Measurements from ENCODE around the gene CLNK.

Gene CLNK

GRCh38 chr4:10606483-10607155 lies 77.9 kb downstream of the CLNK start:
- H3K36me3 ChIP-seq (ENCODE audit: insufficient read depth, low read length) = no peaks in the 10 kb centered on the region
- no peaks in the 10 kb centered on the region for H3K9me3 ChIP-seq (ENCODE audit: low read length)
- H3K27me3 ChIP-seq (ENCODE audit: control insufficient read depth in 1 of 2, insufficient read depth in 2 of 2, low read length in 2 of 2) = no peaks in the 10 kb centered on the region
- no peak overlapping the region for H3K4me3 ChIP-seq (ENCODE audit: low read depth in 1 of 2, low read length in 2 of 2)
- H3K9ac ChIP-seq (ENCODE audit: low read length) = no peak overlapping the region
- no peak overlapping the region for H3K27ac ChIP-seq (ENCODE audit: low read depth, low read length)
- H3K4me1 ChIP-seq (ENCODE audit: insufficient read depth, low read length) = no peaks in the 10 kb centered on the region

GRCh38 chr4:10605746-10606482 lies 78.7 kb downstream of the CLNK start:
- Histone ChIP-seq H3K36me3 (ENCODE audit: insufficient read depth, low read length) (no peaks in the 10 kb centered on the region), H3K9ac (ENCODE audit: low read length) (no peak overlapping the region), H3K27ac (ENCODE audit: low read depth, low read length) (no peak overlapping the region), H3K4me1 (ENCODE audit: insufficient read depth, low read length) (no peaks in the 10 kb centered on the region), H3K27me3 (ENCODE audit: control insufficient read depth in 1 of 2, insufficient read depth in 2 of 2, low read length in 2 of 2) (no peaks in the 10 kb centered on the region), H3K9me3 (ENCODE audit: low read length) (no peaks in the 10 kb centered on the region), H3K4me3 (ENCODE audit: low read depth in 1 of 2, low read length in 2 of 2) (no peak overlapping the region)

- no peaks in the 10 kb centered on the region for H3K9me3 ChIP-seq (ENCODE audit: low read length)
Observed at GRCh38 chr4:10605031-10605430, 79.5 kb downstream of the CLNK start.

GRCh38 chr4:10599574-10599973 lies 85.0 kb downstream of the CLNK start:
- Histone ChIP-seq H3K27me3 (ENCODE audit: control insufficient read depth in 1 of 2, insufficient read depth in 2 of 2, low read length in 2 of 2) (no peaks in the 10 kb centered on the region), H3K9ac (ENCODE audit: low read length) (no peak overlapping the region), H3K4me3 (ENCODE audit: low read depth in 1 of 2, low read length in 2 of 2) (no peak overlapping the region), H3K9me3 (ENCODE audit: low read length) (no peaks in the 10 kb centered on the region), H3K36me3 (ENCODE audit: insufficient read depth, low read length) (no peaks in the 10 kb centered on the region), H3K4me1 (ENCODE audit: insufficient read depth, low read length) (no peaks in the 10 kb centered on the region), H3K27ac (ENCODE audit: low read depth, low read length) (no peak overlapping the region)

More at GRCh38 chr4:10605031-10605430, 79.5 kb downstream of the CLNK start:
- no peaks in the 10 kb centered on the region for H3K36me3 ChIP-seq (ENCODE audit: insufficient read depth, low read length)
- H3K27me3 ChIP-seq (ENCODE audit: control insufficient read depth in 1 of 2, insufficient read depth in 2 of 2, low read length in 2 of 2) = no peaks in the 10 kb centered on the region
- no peak overlapping the region for H3K27ac ChIP-seq (ENCODE audit: low read depth, low read length)
- no peak overlapping the region for H3K4me3 ChIP-seq (ENCODE audit: low read depth in 1 of 2, low read length in 2 of 2)
- no peaks in the 10 kb centered on the region for H3K4me1 ChIP-seq (ENCODE audit: insufficient read depth, low read length)
- no peak overlapping the region for H3K9ac ChIP-seq (ENCODE audit: low read length)

GRCh38 chr4:10598829-10599228 lies 85.7 kb downstream of the CLNK start:
- no peak overlapping the region for H3K4me3 ChIP-seq (ENCODE audit: low read depth in 1 of 2, low read length in 2 of 2)
- no peak overlapping the region for H3K27ac ChIP-seq (ENCODE audit: low read depth, low read length)
- H3K9me3 ChIP-seq (ENCODE audit: low read length) = no peaks in the 10 kb centered on the region
- no peaks in the 10 kb centered on the region for H3K36me3 ChIP-seq (ENCODE audit: insufficient read depth, low read length)
- no peaks in the 10 kb centered on the region for H3K27me3 ChIP-seq (ENCODE audit: control insufficient read depth in 1 of 2, insufficient read depth in 2 of 2, low read length in 2 of 2)
- H3K4me1 ChIP-seq (ENCODE audit: insufficient read depth, low read length) = no peaks in the 10 kb centered on the region
- H3K9ac ChIP-seq (ENCODE audit: low read length) = no peak overlapping the region

GRCh38 chr4:10596586-10597290 lies 87.8 kb downstream of the CLNK start:
- Histone ChIP-seq H3K4me3 (ENCODE audit: low read depth in 1 of 2, low read length in 2 of 2) (no peak overlapping the region), H3K4me1 (ENCODE audit: insufficient read depth, low read length) (no peaks in the 10 kb centered on the region), H3K27me3 (ENCODE audit: control insufficient read depth in 1 of 2, insufficient read depth in 2 of 2, low read length in 2 of 2) (no peaks in the 10 kb centered on the region), H3K27ac (ENCODE audit: low read depth, low read length) (no peak overlapping the region), H3K36me3 (ENCODE audit: insufficient read depth, low read length) (no peaks in the 10 kb centered on the region), H3K9ac (ENCODE audit: low read length) (no peak overlapping the region), H3K9me3 (ENCODE audit: low read length) (no peaks in the 10 kb centered on the region)

GRCh38 chr4:10593130-10593529 lies 91.4 kb downstream of the CLNK start:
- H3K36me3 ChIP-seq (ENCODE audit: insufficient read depth, low read length) = no peaks in the 10 kb centered on the region
- H3K27ac ChIP-seq (ENCODE audit: low read depth, low read length) = no peak overlapping the region
- H3K4me1 ChIP-seq (ENCODE audit: insufficient read depth, low read length) = no peaks in the 10 kb centered on the region
- H3K9ac ChIP-seq (ENCODE audit: low read length) = no peak overlapping the region
- H3K9me3 ChIP-seq (ENCODE audit: low read length) = no peaks in the 10 kb centered on the region
- H3K27me3 ChIP-seq (ENCODE audit: control insufficient read depth in 1 of 2, insufficient read depth in 2 of 2, low read length in 2 of 2) = no peaks in the 10 kb centered on the region
- no peak overlapping the region for H3K4me3 ChIP-seq (ENCODE audit: low read depth in 1 of 2, low read length in 2 of 2)

- Histone ChIP-seq H3K9ac (ENCODE audit: low read length) (no peak overlapping the region), H3K27ac (ENCODE audit: low read depth, low read length) (no peak overlapping the region), H3K27me3 (ENCODE audit: control insufficient read depth in 1 of 2, insufficient read depth in 2 of 2, low read length in 2 of 2) (no peaks in the 10 kb centered on the region), H3K4me3 (ENCODE audit: low read depth in 1 of 2, low read length in 2 of 2) (no peak overlapping the region), H3K4me1 (ENCODE audit: insufficient read depth, low read length) (no peaks in the 10 kb centered on the region), H3K36me3 (ENCODE audit: insufficient read depth, low read length) (no peaks in the 10 kb centered on the region), H3K9me3 (ENCODE audit: low read length) (no peaks in the 10 kb centered on the region)
Observed at GRCh38 chr4:10590896-10591295, 93.7 kb downstream of the CLNK start.

- Histone ChIP-seq H3K27me3 (ENCODE audit: control insufficient read depth in 1 of 2, insufficient read depth in 2 of 2, low read length in 2 of 2) (no peaks in the 10 kb centered on the region), H3K4me1 (ENCODE audit: insufficient read depth, low read length) (no peaks in the 10 kb centered on the region), H3K9me3 (ENCODE audit: low read length) (no peaks in the 10 kb centered on the region), H3K9ac (ENCODE audit: low read length) (no peak overlapping the region), H3K4me3 (ENCODE audit: low read depth in 1 of 2, low read length in 2 of 2) (no peak overlapping the region), H3K36me3 (ENCODE audit: insufficient read depth, low read length) (no peaks in the 10 kb centered on the region), H3K27ac (ENCODE audit: low read depth, low read length) (no peak overlapping the region)
Observed at GRCh38 chr4:10589799-10590198, 94.8 kb downstream of the CLNK start.

GRCh38 chr4:10589321-10589720 lies 95.2 kb downstream of the CLNK start:
- Histone ChIP-seq H3K27me3 (ENCODE audit: control insufficient read depth in 1 of 2, insufficient read depth in 2 of 2, low read length in 2 of 2) (no peaks in the 10 kb centered on the region), H3K4me3 (ENCODE audit: low read depth in 1 of 2, low read length in 2 of 2) (no peak overlapping the region), H3K9me3 (ENCODE audit: low read length) (no peaks in the 10 kb centered on the region), H3K27ac (ENCODE audit: low read depth, low read length) (no peak overlapping the region), H3K9ac (ENCODE audit: low read length) (no peak overlapping the region), H3K36me3 (ENCODE audit: insufficient read depth, low read length) (no peaks in the 10 kb centered on the region), H3K4me1 (ENCODE audit: insufficient read depth, low read length) (peaks cover 4% of the 10 kb centered on the region)

GRCh38 chr4:10587697-10588096 lies 96.9 kb downstream of the CLNK start:
- Histone ChIP-seq H3K36me3 (ENCODE audit: insufficient read depth, low read length) (no peaks in the 10 kb centered on the region), H3K27me3 (ENCODE audit: control insufficient read depth in 1 of 2, insufficient read depth in 2 of 2, low read length in 2 of 2) (no peaks in the 10 kb centered on the region), H3K27ac (ENCODE audit: low read depth, low read length) (no peak overlapping the region), H3K9ac (ENCODE audit: low read length) (no peak overlapping the region), H3K4me3 (ENCODE audit: low read depth in 1 of 2, low read length in 2 of 2) (no peak overlapping the region), H3K9me3 (ENCODE audit: low read length) (no peaks in the 10 kb centered on the region), H3K4me1 (ENCODE audit: insufficient read depth, low read length) (peaks cover 7% of the 10 kb centered on the region)
